B cell (primary cell): ENCODE measurements around the gene RIN3. TPM values are rescaled to one million over a fixed set of nuclear protein-coding genes. Genes with fewer than 3 reads are reported as not detected.

ENCODE experiments used
- ATAC-seq: fragments of 200-7000 bp; cut with Tn5 transposase; one replicate; pipeline ENCODE4 v1.10.0; 2021; ENCODE audit warnings: low read depth, mild to moderate bottlenecking, moderate number of reproducible peaks, moderate library complexity
- CTCF ChIA-PET: fragments of 350-600 bp; sonication (Branson Sonifier 250); formaldehyde crosslinking; loops from one replicate; lab custom pipeline; 2021; ENCODE audit warnings: antibody characterized with exemption, inconsistent platforms; lab: Charles Lee
- POLR2A ChIA-PET: fragments of 350-600 bp; sonication (Branson Sonifier 250); formaldehyde crosslinking; loops from one replicate; lab custom pipeline; 2021; ENCODE audit warnings: antibody characterized with exemption; lab: Charles Lee
- DNase-seq: peaks from one replicate; pipeline ENCODE4 v3.0.0; 2013
- H2AFZ ChIP-seq: 2 replicates; pipeline ENCODE4 v1.6.1; 2012; ENCODE audit warnings: mild to moderate bottlenecking, low read depth, low read length; ENCODE audit not compliant: insufficient read depth, poor library complexity, severe bottlenecking
- H3K27ac ChIP-seq, 2 donors: 1 replicate in 1 of 2; 2 replicates in 1 of 2; pipeline ENCODE4 v1.5.1; 2012 to 2013; ENCODE audit warnings: low read length in 2 of 2, mild to moderate bottlenecking in 2 of 2, moderate library complexity in 1 of 2
- H3K27me3 ChIP-seq, 4 experiments: fragments of 200-600 bp in 1 of 4; sonication (generic) in 1 of 4; replicated peaks in 1 of 4; 1 replicate in 2 of 4; 2 replicates in 2 of 4; pipeline versions ENCODE4 v1.6.1 to v1.7.0; 2013 to 2016; ENCODE audit warnings: low read length in 3 of 4, mild to moderate bottlenecking in 2 of 4, mixed read lengths in 1 of 4, moderate library complexity in 1 of 4; ENCODE audit not compliant: insufficient read depth in 4 of 4, control insufficient read depth in 3 of 4; ENCODE audit errors: control extremely low read depth in 1 of 4
- H3K36me3 ChIP-seq, 2 experiments: replicated peaks in 1 of 2; 1 replicate in 1 of 2; 2 replicates in 1 of 2; pipeline versions ENCODE4 v1.6.1 to v1.7.1; 2013; ENCODE audit warnings: low read length in 1 of 2; ENCODE audit not compliant: insufficient read depth in 2 of 2, control insufficient read depth in 1 of 2; ENCODE audit errors: control extremely low read depth in 1 of 2, extremely low read depth in 1 of 2
- H3K4me1 ChIP-seq, 2 donors: fragments of 200-600 bp in 1 of 2; sonication (generic) in 1 of 2; 1 replicate in 1 of 2; 2 replicates in 1 of 2; pipeline versions ENCODE4 v1.5.1 to v1.6.1; 2013 to 2017; ENCODE audit warnings: low read length in 2 of 2; ENCODE audit not compliant: control insufficient read depth in 2 of 2, insufficient read depth in 2 of 2
- H3K4me2 ChIP-seq: replicated peaks from 2 replicates; pipeline ENCODE3; 2012; ENCODE audit warnings: mild to moderate bottlenecking, low read depth, low read length; ENCODE audit not compliant: poor library complexity, severe bottlenecking
- H3K4me3 ChIP-seq, 5 experiments: fragments of 200-600 bp in 1 of 5; sonication (generic) in 1 of 5; 1 replicate in 3 of 5; 2 replicates in 2 of 5; pipeline versions ENCODE4 v1.5.1 to v1.7.0; 2011 to 2016; ENCODE audit warnings: low read length in 4 of 5, mild to moderate bottlenecking in 4 of 5, low read depth in 2 of 5, control low read depth in 1 of 5, moderate library complexity in 1 of 5; ENCODE audit not compliant: insufficient read depth in 1 of 5; ENCODE audit errors: control extremely low read depth in 1 of 5, extremely low read depth in 1 of 5
- H3K79me2 ChIP-seq: fragments of 200-600 bp; sonication (generic); one replicate; pipeline ENCODE4 v1.6.0; 2016; ENCODE audit warnings: low read length; ENCODE audit not compliant: control insufficient read depth, insufficient read depth
- H3K9ac ChIP-seq: fragments of 200-600 bp; sonication (generic); 2 replicates; pipeline ENCODE4 v1.6.1; 2017; ENCODE audit warnings: mild to moderate bottlenecking, low read length, moderate library complexity
- H3K9me3 ChIP-seq, 3 donors: one replicate each; pipeline versions ENCODE4 v1.6.1 to v1.7.1; 2013; ENCODE audit warnings: low read length in 2 of 3; ENCODE audit not compliant: control insufficient read depth in 2 of 3, insufficient read depth in 1 of 3; ENCODE audit errors: control extremely low read depth in 1 of 3
- H4K20me1 ChIP-seq: 2 replicates; pipeline ENCODE4 v1.6.0; 2012; ENCODE audit warnings: mild to moderate bottlenecking, low read length; ENCODE audit not compliant: insufficient read depth, control insufficient read depth, poor library complexity, severe bottlenecking
- H3K27ac Mint-ChIP-seq: one replicate; pipeline ENCODE4 v1.8.0; 2021; ENCODE audit warnings: mixed read lengths
- H3K27me3 Mint-ChIP-seq: one replicate; pipeline ENCODE4 v1.8.0; 2021; ENCODE audit warnings: mixed read lengths
- H3K4me1 Mint-ChIP-seq: one replicate; pipeline ENCODE4 v1.8.0; 2021; ENCODE audit warnings: mixed read lengths
- H3K4me3 Mint-ChIP-seq: one replicate; pipeline ENCODE4 v1.8.0; 2021; ENCODE audit warnings: mixed read lengths
- H3K9me3 Mint-ChIP-seq: one replicate; pipeline ENCODE4 v1.8.0; 2022; ENCODE audit warnings: mixed read lengths; ENCODE audit not compliant: insufficient read depth
- CTCF ChIP-seq: fragments of 200-600 bp; IDR thresholded peaks from one replicate; pipeline ENCODE4 v1.8.0; 2022; ENCODE audit warnings: antibody characterized with exemption, mild to moderate bottlenecking
- EZH2 ChIP-seq: IDR thresholded peaks from 2 replicates; pipeline ENCODE4 v1.6.1; 2012; ENCODE audit warnings: borderline replicate concordance, low read depth, mild to moderate bottlenecking, moderate library complexity, low read length; ENCODE audit not compliant: insufficient read depth, poor library complexity, severe bottlenecking
- WGBS: methylation state at CpG from one replicate; pipeline ENCODE4 v1.1.5; 2013; ENCODE audit warnings: missing lambda C conversion rate; ENCODE audit not compliant: insufficient coverage; 5-methylcytosine and 5-hydroxymethylcytosine counted together
- intact Hi-C: fragments of 100-400 bp; cut with micrococcal nuclease; formaldehyde crosslinking; loops from one replicate; pipeline ENCODE4 v1.10.0; 2022
- polyA plus RNA-seq: library from polyadenylated mRNA; depleted of rRNA; stranded (reverse); fragments of >200 nt; gene quantifications from 2 replicates; pipeline ENCODE4 v1.2.3, GENCODE V29; 2012
- total RNA-seq, 2 donors: library from RNA; stranded (reverse); fragments of 120-200 nt in 1 of 2; gene quantifications; 1 replicate in 1 of 2; 2 replicates in 1 of 2; pipeline versions ENCODE4 v1.2.3 to v1.2.4, GENCODE V29; 2013 to 2022

The RIN3 gene
- total and polyA plus RNA-seq, 2 donors (not counting 1 experiment from before 2014, with no cell fraction given): 62.1 to 123 TPM

GRCh38 chr14:92475037-92475436 lies 38.5 kb upstream of the RIN3 start:
- Histone ChIP-seq H3K79me2 (no peaks in the 10 kb centered on the region), H3K9me3 (peaks cover 0 to 3% (median 0%) of the 10 kb centered on the region in 3 donors), H3K4me2 (no peak overlapping the region), H3K36me3 (no peaks in the 10 kb centered on the region), H3K27ac (no peak overlapping the region), H3K9ac (no peak overlapping the region), H2AFZ (no peak overlapping the region), H3K27me3 (no peaks in the 10 kb centered on the region), H4K20me1 (no peaks in the 10 kb centered on the region), H3K4me3 (no peak overlapping the region), H3K4me1 (no peaks in the 10 kb centered on the region)
- TF ChIP-seq CTCF (no peak), EZH2 (no peak)
- ChIA-PET POLR2A (no interaction called here), CTCF (no interaction called here)
- DNase-seq (no peak), ATAC-seq (no peak)
- WGBS: 100% methylated on average over 1 of the region's 1 CpG
- Mint-ChIP-seq H3K27ac (no peak overlapping the region), H3K4me1 (no peaks in the 10 kb centered on the region), H3K27me3 (peaks cover 6% of the 10 kb centered on the region), H3K9me3 (peaks cover 3% of the 10 kb centered on the region), H3K4me3 (no peak overlapping the region)
- intact Hi-C loops: no loop called here

DNA sequence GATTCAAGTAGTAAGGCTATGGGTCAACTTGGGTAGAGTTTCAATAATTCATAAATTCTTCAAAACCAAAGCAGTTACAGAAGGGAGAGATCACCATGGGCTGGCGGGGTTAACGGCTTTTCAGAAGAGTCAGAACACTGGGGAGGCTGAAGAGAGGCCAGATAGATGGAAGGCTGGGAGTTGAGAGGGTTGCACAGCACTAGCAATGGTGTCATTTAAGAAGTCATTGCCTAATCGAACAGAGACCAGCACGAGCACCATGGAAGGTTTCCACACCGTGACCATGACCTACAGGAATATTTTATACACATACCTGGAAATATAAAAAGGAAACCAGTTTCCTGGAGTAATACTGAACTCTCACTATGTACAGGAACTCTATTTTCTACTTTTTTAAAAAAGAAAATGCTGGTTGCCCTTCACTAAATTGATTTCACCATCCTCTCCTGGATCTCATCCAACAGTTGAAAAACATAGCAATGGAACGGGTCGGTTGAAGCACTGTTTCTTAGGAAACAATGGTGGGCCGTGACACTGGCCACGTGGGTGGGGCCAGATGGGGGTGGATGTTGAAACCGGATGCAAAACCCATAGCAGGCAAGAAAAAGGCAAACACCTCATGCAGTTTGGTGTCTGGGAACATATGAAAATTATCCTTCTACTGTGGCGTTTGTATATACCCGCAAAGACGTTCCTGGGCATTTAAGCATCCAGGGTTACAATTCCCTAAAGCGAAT lies 38.0 kb upstream of the RIN3 start:
- WGBS: 81% methylated on average over 8 of the region's 14 CpGs
- Histone ChIP-seq H3K9me3 (peaks cover 0 to 3% (median 0%) of the 10 kb centered on the region in 3 donors), H3K79me2 (no peaks in the 10 kb centered on the region), H3K4me2 (no peak overlapping the region), H2AFZ (no peak overlapping the region), H3K9ac (no peak overlapping the region), H3K4me1 (no peaks in the 10 kb centered on the region), H4K20me1 (no peaks in the 10 kb centered on the region), H3K27ac (no peak overlapping the region), H3K4me3 (no peak overlapping the region), H3K27me3 (no peaks in the 10 kb centered on the region), H3K36me3 (no peaks in the 10 kb centered on the region)
- ATAC-seq (no peak), DNase-seq (no peak)
- ChIA-PET CTCF (no interaction called here), POLR2A (no interaction called here)
- no peak overlapping the region for H3K27ac Mint-ChIP-seq
- intact Hi-C loops: no loop called here
- no peaks in the 10 kb centered on the region for H3K4me1 Mint-ChIP-seq
- H3K4me3 Mint-ChIP-seq: no peak overlapping the region
- peaks cover 7% of the 10 kb centered on the region for H3K27me3 Mint-ChIP-seq
- H3K9me3 Mint-ChIP-seq: peaks cover 3% of the 10 kb centered on the region
- TF ChIP-seq EZH2: no peak
- TF ChIP-seq CTCF: no peak
